Hematopoietic multipotent progenitor cell (in vitro differentiated cells): Measurements from ENCODE around the gene THAP5. TPM values are rescaled to one million over a fixed set of nuclear protein-coding genes. Genes with fewer than 3 reads are reported as not detected.

ENCODE experiments used
- DNase-seq, 3 donors: peaks; one replicate each; pipeline ENCODE4 v3.0.0-alpha.2; 2011 to 2015; ENCODE audit warnings: low read depth in 2 of 3, low spot score in 2 of 3
- total RNA-seq: library from RNA; depleted of rRNA; stranded (reverse); fragments of >200 nt; gene quantifications from one replicate; pipeline ENCODE4 v1.2.3, GENCODE V29; 2012

Gene THAP5, protein sequence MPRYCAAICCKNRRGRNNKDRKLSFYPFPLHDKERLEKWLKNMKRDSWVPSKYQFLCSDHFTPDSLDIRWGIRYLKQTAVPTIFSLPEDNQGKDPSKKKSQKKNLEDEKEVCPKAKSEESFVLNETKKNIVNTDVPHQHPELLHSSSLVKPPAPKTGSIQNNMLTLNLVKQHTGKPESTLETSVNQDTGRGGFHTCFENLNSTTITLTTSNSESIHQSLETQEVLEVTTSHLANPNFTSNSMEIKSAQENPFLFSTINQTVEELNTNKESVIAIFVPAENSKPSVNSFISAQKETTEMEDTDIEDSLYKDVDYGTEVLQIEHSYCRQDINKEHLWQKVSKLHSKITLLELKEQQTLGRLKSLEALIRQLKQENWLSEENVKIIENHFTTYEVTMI
- 8.3 TPM for total RNA-seq

- peak; percentile 97 to 100 (median 100) for DNase-seq
Observed at GRCh38 chr7:108569381-108570145, at the start of gene THAP5, which contains the start of gene DNAJB9. Gene THAP5, minus strand, starts transcription at chr7:108569706. Its CDS starts 137 bp downstream, at chr7:108569569. Gene DNAJB9, plus strand, starts transcription at chr7:108569874. Its CDS starts 1,853 bp downstream, at chr7:108571727.

DNA sequence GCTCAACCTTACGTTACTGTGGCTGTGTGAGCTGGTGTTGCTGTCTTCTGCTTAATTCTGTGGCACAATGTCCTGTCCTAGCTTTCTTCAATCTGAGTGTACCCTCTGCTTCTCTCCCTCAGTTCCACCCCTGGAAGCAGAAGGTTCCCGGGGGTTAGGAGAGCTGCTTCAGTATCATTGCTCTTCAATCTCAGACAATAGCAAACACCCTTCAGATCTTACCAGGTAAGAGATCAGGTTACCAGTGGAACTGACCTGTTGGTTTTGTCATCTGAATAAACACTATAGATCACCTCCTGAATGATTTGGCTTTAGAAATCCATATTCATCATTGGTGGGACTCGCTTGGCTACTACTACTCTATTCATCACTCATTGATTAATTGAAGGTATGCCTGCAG, 48.5 kb upstream of the THAP5 start:
- DNase-seq = no peak

GRCh38 chr7:108614896-108615295, 45.4 kb upstream of the THAP5 start:
- no peak for DNase-seq

DNA sequence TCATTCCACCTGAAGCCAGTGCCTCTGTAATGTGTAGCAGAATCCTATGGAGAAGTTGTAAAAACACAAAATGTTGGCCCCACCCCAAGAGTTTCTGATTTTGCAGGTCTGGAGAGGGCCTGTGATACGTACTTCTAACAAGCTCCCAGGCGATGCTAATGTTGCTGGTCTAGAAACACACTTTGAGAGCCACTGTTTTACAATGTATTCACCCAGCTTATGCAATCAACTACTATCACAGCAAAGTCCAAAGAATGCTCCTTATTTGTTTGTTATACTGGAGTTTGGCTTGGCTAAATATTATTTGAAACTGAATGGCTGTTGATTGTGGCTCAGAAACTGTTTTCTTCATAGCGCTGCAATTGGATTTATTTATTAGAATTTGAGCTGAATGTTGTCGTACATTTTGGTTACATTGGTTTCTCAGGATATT, 44.5 kb upstream of the THAP5 start:
- DNase-seq = no peak

DNA sequence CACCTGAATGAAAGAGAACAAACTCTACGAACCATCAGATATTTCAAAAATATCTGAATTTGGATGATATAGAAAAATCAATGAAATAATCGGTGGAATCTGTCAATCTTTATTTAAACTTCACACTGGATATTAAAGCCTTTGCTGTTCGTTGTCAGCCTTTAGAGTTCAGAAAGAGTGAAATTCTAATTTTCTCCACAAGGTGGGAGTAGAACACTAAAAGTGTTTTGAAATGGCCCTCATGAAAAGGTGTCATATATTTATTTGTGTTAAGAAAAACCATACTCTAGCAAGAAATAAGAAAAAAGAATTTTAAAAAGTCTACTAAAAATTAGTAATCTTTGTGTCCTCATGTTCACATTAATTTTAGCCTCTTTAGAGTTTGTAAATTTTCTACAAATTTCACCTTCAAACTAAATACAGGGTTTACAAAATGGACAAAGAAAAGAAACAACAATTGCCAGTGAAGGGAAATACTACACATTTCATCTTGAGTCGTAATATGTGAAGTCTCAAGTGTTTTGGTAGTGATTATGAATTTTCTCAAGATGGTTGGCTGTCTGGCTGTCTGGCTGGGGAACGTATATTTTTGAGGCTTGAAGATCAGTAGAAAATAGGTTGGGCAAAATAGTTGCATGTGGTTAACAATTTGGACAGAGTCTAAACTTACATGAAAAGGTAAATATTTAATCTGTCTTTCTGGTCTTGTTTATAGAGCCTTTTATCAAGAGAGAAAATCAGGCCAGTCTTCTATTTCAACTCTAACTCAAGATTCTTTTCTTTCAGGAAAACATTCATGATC, 43.8 kb upstream of the THAP5 start:
- DNase-seq = peak; percentile 25 to 70 (median 28)

DNA sequence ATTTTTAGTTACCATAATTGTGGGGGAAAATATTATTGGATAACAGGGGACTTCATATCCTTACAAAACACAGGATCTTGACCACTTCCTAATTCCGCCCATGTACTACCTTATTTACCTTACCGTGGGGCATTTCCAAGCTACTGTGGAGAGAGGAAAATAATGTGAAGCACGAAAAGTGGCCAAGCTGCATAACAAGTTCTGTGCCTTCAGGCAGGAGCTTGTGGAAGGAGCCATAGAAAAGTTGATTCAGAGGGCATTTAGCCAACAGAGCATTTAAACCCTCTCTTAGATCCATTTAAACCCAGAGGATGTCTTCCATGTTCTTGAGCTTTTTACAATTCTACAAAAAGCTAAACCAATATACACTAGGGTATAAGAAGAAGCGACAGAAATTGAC, 41.8 kb upstream of the THAP5 start:
- no peak for DNase-seq

GRCh38 chr7:108609643-108610042, 40.1 kb upstream of the THAP5 start:
- DNase-seq = no peak

DNA sequence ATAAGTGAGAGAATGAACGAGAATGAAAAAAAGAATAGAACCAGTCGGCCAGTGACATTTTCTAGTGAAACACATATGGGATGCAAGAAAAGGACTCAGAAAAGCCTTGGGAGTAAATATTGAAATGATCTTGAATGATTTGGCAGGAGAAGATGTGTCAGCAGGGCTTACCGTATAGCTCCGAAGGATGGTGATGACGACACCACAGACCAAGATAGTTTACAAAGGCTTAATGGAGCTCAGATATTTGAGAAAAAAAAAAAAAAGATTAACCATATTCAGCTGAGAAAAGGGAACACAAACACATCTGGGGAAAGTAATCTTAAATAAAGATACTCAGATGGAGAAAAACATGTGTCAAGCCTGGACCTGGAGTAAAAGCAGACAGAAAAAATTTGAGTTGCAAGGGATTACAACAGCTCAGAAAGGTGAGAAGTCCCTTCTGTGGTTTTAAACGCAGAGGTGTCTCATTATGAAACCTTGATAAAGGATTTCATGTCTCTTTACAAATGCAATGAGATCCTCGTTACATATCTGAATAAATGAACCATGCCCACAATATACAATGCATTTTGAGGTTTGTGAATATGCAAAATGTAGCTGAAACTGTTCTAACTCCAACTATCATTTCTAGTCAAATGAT, 36.2 kb upstream of the THAP5 start:
- DNase-seq = no peak

DNA sequence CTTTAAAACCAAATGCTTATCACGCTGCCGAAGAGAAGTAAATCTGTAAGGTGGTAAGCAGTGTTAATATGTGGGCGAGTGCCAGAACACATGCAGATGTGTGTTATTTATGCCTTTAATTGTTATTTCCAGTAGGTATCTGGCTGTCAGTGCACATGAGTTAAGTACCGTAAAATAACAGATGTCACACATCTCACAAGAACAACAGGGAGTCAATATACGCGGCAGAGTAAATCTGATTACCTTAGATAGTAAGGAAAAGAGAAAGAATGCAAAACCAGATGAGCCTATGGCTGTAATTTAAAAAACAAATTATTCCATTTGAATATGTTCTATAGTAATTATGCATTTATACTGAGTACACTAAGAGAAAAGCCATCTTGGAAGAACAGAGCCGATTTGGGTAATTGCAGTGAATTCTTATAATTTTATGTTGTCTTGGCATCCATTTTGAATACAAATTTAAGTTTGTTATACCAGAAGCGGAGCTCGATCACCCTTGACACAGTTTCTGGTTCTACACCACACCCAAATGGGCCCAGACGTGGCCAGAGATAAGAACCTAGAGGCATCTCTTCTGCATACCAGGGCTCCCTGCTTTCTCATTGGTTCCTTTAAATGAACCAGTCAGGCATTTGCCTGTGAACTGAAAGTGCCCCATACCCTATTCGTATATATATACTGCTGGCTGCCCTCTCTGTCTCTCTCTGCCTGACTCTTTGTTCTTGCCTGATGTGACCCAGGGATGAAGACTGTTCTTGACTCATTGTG, 35.0 kb upstream of the THAP5 start:
- no peak for DNase-seq

GRCh38 chr7:108603656-108604306, 34.3 kb upstream of the THAP5 start:
- no peak for DNase-seq

DNA sequence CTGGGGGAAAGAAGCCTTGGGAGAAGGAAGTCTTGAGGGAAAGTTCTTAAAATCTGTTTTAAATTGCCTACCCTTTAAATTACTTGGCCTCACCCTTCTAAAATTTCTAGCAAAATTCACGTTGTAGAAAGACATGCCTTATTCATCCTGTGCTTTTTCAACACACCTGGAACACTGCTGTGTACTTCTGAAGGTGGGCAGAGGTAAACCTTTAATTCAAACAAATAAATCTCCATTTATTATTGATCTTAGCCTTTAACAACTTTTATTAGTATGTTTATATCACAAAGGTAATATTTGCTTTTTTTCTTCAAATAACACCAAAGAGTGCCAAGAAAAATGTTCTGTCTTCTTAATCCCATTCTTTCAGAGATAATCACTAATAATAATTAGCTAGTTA, 30.9 kb upstream of the THAP5 start:
- no peak for DNase-seq

DNA sequence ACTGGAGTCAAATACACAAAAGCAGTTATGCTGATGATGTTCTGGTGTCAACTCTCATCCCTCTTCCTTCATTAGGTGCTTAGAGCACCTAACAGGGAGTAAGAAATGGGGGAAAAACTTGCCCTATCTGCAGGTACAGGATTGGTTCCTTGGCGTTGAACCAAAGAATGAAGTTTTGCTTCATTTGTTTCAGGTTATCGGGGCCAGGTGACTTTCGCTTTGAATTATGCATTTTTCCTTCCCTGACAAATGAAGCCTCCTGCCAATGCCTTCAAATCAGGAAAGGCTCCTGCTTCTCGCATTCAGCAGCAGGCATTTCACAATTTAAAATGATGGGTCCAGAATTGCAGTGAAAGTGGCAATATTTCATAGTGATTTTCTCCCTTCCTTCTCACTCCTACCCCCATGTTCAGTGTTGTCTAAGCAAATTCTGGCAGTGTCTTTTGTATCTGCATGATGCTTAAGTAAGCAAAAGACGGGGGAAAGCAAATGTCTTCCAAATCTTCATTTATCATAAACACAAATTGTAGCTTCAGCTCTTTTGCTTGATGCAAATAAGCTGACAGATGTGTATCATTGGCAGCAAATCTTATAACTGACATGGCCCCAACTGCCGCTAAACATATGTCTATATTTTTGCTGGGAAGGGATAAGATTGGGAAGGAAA, 29.5 kb upstream of the THAP5 start:
- DNase-seq = no peak

DNA sequence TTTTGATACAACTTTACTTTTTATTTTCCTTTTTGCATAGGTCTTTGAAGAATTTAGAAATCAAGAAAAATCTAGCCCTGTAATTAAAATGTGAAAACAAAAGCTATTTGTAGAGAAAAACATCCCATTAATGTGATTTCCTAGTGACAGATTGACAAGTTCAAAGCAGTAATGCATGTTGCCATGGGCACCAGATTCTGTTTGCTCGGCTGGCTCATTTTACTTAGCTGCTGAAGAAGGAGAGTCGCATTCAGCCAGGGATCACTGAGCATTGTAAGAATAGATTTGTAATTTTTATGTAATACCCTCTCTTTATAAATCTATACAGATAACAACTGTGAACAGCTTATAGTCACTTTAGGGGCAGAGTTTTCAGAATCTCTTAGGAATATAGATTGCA, 28.6 kb upstream of the THAP5 start:
- no peak for DNase-seq

- no peak for DNase-seq
Observed at GRCh38 chr7:108596560-108596959, 27.1 kb upstream of the THAP5 start.

DNA sequence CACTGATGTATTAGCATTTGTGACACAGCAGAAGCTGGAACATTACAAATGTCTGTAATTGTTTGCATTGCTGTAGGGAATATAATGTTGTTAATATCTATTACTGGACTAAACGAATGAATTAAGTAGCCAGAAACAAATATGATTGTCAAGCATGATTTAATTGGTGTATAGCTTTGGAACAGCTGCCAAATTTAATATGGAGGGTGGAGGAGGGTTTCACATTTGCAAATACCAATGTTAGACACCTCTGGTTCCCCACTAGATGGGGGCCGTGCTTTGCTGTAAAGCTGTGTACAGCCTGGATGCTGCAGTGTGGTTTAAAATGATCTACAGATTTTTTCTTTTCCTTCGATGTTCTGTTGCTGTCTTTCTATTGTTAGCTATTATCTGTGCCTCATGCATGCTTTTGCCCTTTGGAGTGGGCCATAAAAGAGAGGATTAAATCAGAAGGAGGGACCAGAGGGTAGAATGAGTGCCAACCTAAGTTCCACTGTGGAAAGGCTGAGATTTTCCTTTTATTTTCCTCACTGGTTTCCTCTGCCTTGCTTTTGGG, 23.2 kb upstream of the THAP5 start:
- no peak for DNase-seq

DNA sequence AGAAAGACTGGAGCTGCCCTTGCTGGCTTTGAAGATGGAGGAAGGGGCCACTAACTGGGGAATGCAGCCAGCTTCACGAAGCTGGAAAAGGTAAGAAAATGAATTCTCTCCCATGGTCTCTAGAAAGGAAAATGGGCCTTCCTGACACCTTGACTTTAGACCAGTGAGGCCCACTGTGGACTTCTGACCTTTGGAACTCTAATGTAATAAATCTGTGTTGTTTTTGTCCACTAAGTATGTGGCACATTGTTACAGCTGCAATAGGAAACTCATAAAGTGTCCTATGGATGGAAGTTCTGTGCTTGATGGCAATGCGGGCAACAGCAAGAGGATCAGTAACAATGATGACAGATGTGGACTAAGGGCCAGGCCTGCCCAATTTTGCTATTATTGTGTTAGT, 21.1 kb upstream of the THAP5 start:
- DNase-seq = no peak

DNA sequence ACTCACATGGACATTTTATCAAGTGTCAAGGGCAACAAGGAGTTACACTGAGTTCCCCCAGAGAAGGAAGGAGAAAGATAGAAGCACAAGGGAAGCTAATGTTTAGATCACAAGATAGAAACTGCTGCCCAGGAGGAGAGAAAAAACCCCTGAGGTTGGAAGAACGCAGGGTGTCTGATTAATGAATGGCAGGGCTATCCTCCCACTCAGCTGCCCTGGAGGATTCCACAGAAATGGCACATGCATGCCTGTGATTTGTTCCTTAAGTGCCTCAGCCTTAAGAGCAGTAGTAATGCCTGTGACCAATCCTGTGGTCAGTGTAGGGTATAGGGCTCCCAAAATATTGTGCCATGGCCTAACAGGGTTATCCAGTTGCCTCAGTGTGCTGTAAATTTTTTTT, 20.4 kb upstream of the THAP5 start:
- no peak for DNase-seq

GRCh38 chr7:108589199-108589598, 19.7 kb upstream of the THAP5 start:
- DNase-seq = no peak
